ENCODE measurements around the gene PCDHA9.

Gene PCDHA9

DNA sequence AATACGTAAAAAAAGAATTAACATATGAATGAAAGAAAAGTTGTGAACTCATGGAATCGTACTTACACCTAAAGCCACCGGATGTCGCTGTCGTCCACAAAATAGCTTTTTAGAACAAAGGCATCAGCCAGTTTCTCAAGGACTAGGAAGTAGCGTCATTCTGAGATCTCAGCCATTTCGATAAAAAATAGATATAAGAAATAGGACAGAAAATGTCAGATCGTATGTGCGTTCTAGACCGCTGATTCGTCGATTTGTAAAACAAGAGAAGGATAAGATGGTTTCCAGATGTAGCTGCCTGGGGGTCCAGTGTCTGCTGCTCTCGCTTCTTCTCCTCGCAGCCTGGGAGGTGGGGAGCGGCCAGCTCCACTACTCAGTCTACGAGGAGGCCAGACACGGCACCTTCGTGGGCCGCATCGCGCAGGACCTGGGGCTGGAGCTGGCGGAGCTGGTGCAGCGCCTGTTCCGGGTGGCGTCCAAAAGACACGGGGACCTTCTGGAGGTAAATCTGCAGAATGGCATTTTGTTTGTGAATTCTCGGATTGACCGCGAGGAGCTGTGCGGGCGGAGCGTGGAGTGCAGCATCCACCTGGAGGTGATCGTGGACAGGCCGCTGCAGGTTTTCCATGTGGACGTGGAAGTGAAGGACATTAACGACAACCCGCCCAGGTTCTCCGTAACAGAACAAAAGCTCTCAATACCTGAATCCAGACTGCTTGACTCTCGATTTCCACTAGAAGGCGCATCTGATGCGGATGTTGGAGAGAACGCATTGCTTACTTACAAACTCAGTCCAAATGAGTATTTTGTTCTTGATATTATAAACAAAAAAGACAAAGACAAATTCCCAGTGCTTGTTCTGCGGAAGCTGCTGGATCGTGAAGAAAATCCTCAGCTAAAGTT lies 7.8 kb downstream of the PCDHA9 start, which contains the start of gene PCDHA10:
TSS of gene PCDHA10 (plus strand) at position 126 of the 903 bp plus-strand sequence. CDS start at position 278, 152 bp downstream.
- no peak within 1 kb of the TSS for H3K4me3 ChIP-seq (ENCODE audit: low read depth in 1 of 2, low read length in 2 of 2)

DNA sequence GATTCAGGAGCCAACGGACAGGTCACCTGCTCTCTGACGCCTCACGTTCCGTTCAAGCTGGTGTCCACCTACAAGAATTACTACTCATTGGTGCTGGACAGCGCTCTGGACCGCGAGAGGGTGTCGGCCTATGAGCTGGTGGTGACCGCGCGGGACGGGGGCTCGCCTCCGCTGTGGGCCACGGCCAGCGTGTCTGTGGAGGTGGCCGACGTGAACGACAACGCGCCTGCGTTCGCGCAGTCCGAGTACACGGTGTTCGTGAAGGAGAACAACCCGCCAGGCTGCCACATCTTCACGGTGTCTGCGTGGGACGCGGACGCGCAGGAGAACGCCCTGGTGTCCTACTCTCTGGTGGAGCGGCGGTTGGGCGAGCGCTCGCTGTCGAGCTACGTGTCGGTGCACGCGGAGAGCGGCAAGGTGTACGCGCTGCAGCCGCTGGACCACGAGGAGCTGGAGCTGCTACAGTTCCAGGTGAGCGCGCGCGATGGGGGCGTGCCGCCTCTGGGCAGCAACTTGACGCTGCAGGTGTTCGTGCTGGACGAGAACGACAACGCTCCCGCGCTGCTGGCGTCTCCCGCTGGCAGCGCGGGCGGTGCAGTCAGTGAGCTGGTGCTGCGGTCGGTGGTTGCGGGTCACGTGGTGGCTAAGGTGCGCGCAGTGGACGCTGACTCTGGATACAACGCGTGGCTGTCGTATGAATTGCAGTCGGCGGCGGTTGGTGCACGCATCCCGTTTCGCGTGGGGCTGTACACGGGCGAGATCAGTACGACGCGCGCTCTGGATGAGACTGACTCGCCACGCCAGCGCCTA lies 9.2 kb downstream of the PCDHA9 start:
- TF ChIP-seq, protein P1, sequence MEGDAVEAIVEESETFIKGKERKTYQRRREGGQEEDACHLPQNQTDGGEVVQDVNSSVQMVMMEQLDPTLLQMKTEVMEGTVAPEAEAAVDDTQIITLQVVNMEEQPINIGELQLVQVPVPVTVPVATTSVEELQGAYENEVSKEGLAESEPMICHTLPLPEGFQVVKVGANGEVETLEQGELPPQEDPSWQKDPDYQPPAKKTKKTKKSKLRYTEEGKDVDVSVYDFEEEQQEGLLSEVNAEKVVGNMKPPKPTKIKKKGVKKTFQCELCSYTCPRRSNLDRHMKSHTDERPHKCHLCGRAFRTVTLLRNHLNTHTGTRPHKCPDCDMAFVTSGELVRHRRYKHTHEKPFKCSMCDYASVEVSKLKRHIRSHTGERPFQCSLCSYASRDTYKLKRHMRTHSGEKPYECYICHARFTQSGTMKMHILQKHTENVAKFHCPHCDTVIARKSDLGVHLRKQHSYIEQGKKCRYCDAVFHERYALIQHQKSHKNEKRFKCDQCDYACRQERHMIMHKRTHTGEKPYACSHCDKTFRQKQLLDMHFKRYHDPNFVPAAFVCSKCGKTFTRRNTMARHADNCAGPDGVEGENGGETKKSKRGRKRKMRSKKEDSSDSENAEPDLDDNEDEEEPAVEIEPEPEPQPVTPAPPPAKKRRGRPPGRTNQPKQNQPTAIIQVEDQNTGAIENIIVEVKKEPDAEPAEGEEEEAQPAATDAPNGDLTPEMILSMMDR (IDR thresholded peaks at IDR 0.05; ENCODE audit: borderline replicate concordance, extremely low read depth, low read length, poor library complexity, severe bottlenecking) = no peak
- TF ChIP-seq EZH2 (IDR thresholded peaks at IDR 0.05; ENCODE audit: borderline replicate concordance, low read depth, low read length, severe bottlenecking) = no peak
- no peaks in the 10 kb centered on the region for H3K9me3 ChIP-seq (ENCODE audit: insufficient read depth, low read length, severe bottlenecking)
- H2AFZ ChIP-seq (ENCODE audit: low read depth, low read length) = no peak overlapping the region
- no peak for ATAC-seq (ENCODE audit: insufficient read depth, low read depth)
- no peak overlapping the region for H3K27ac ChIP-seq (ENCODE audit: low read length)
- no peak overlapping the region for H3K9ac ChIP-seq (ENCODE audit: low read depth, low read length)
- H4K20me1 ChIP-seq (ENCODE audit: insufficient read depth, low read length) = no peaks in the 10 kb centered on the region
- no peaks in the 10 kb centered on the region for H3K79me2 ChIP-seq (ENCODE audit: insufficient read depth, low read length)
- no peak overlapping the region for H3K4me3 ChIP-seq (ENCODE audit: low read depth in 1 of 2, low read length in 2 of 2)
- H3K4me2 ChIP-seq (ENCODE audit: insufficient read depth, low read length) = no peak overlapping the region
- H3K4me1 ChIP-seq (ENCODE audit: insufficient read depth, low read length) = no peaks in the 10 kb centered on the region
- no peak for DNase-seq
- H3K27me3 ChIP-seq (ENCODE audit: insufficient read depth, low read length, poor library complexity) = no peaks in the 10 kb centered on the region
- H3K36me3 ChIP-seq (ENCODE audit: insufficient read depth, low read length) = no peaks in the 10 kb centered on the region

More for the DNA sequence above, 7.8 kb downstream of the PCDHA9 start, which contains the start of gene PCDHA10:
- Histone ChIP-seq H4K20me1 (ENCODE audit: insufficient read depth, low read length) (no peaks in the 10 kb centered on the region), H3K27ac (ENCODE audit: low read length) (no peak within 1 kb of the TSS), H3K27me3 (ENCODE audit: insufficient read depth, low read length, poor library complexity) (no peaks in the 10 kb centered on the region), H3K4me1 (ENCODE audit: insufficient read depth, low read length) (no peaks in the 10 kb centered on the region), H3K9me3 (ENCODE audit: insufficient read depth, low read length, severe bottlenecking) (no peaks in the 10 kb centered on the region), H3K79me2 (ENCODE audit: insufficient read depth, low read length) (no peaks in the 10 kb centered on the region), H3K9ac (ENCODE audit: low read depth, low read length) (no peak within 1 kb of the TSS), H3K4me2 (ENCODE audit: insufficient read depth, low read length) (no peak within 1 kb of the TSS), H3K36me3 (ENCODE audit: insufficient read depth, low read length) (no peaks in the 10 kb centered on the region), H2AFZ (ENCODE audit: low read depth, low read length) (no peak within 1 kb of the TSS)
- no peak for ATAC-seq (ENCODE audit: insufficient read depth, low read depth)
- no peak for TF ChIP-seq EZH2 (IDR thresholded peaks at IDR 0.05; ENCODE audit: borderline replicate concordance, low read depth, low read length, severe bottlenecking)
- TF ChIP-seq, protein P1 (IDR thresholded peaks at IDR 0.05; ENCODE audit: borderline replicate concordance, extremely low read depth, low read length, poor library complexity, severe bottlenecking) = peak; percentile 42
- no peak for DNase-seq

- Histone ChIP-seq H3K9me3 (ENCODE audit: insufficient read depth, low read length, severe bottlenecking) (no peaks in the 10 kb centered on the region), H4K20me1 (ENCODE audit: insufficient read depth, low read length) (no peaks in the 10 kb centered on the region), H3K36me3 (ENCODE audit: insufficient read depth, low read length) (no peaks in the 10 kb centered on the region), H3K27ac (ENCODE audit: low read length) (no peak overlapping the region), H3K4me2 (ENCODE audit: insufficient read depth, low read length) (no peak overlapping the region), H3K4me1 (ENCODE audit: insufficient read depth, low read length) (no peaks in the 10 kb centered on the region), H3K9ac (ENCODE audit: low read depth, low read length) (no peak overlapping the region), H3K79me2 (ENCODE audit: insufficient read depth, low read length) (no peaks in the 10 kb centered on the region), H3K27me3 (ENCODE audit: insufficient read depth, low read length, poor library complexity) (no peaks in the 10 kb centered on the region), H2AFZ (ENCODE audit: low read depth, low read length) (no peak overlapping the region), H3K4me3 (ENCODE audit: low read depth in 1 of 2, low read length in 2 of 2) (no peak overlapping the region)
- TF ChIP-seq, protein P1 (IDR thresholded peaks at IDR 0.05; ENCODE audit: borderline replicate concordance, extremely low read depth, low read length, poor library complexity, severe bottlenecking) = no peak
- no peak for TF ChIP-seq EZH2 (IDR thresholded peaks at IDR 0.05; ENCODE audit: borderline replicate concordance, low read depth, low read length, severe bottlenecking)
- ATAC-seq (ENCODE audit: insufficient read depth, low read depth) = no peak
- DNase-seq = no peak
Observed at GRCh38 chr5:140857987-140858240, 9.7 kb downstream of the PCDHA9 start.
